NT2/D1 (cell line): ENCODE data around the gene GSG1L.

Source experiments
- DNase-seq: peaks from one replicate; pipeline ENCODE4 v3.0.0-alpha.2; 2011; ENCODE audit warnings: low read depth, low spot score
- H3K27me3 ChIP-seq: 2 replicates; pipeline ENCODE4 v1.6.0; 2011; ENCODE audit warnings: mild to moderate bottlenecking; ENCODE audit not compliant: insufficient read length, insufficient read depth
- H3K36me3 ChIP-seq: 2 replicates; pipeline ENCODE4 v1.6.1; 2011; ENCODE audit warnings: mild to moderate bottlenecking, low read length, mixed read lengths; ENCODE audit not compliant: insufficient read depth, insufficient read length
- H3K4me1 ChIP-seq: 2 replicates; pipeline ENCODE4 v1.5.1; 2011; ENCODE audit not compliant: insufficient read depth, insufficient read length
- H3K4me3 ChIP-seq: 2 replicates; pipeline ENCODE4 v1.5.1; 2011; ENCODE audit warnings: low read depth; ENCODE audit not compliant: insufficient read length
- H3K9ac ChIP-seq: 2 replicates; pipeline ENCODE4 v1.6.0; 2011; ENCODE audit warnings: low read depth; ENCODE audit not compliant: insufficient read length
- H3K9me3 ChIP-seq: 2 replicates; pipeline ENCODE4 v1.5.1; 2011; ENCODE audit warnings: mild to moderate bottlenecking, low read length; ENCODE audit not compliant: insufficient read depth
- SUZ12 ChIP-seq: IDR thresholded peaks from 2 replicates; pipeline ENCODE4 v1.6.1; 2011; ENCODE audit not compliant: insufficient read length, insufficient read depth; ENCODE audit errors: extremely low read depth
- YY1 ChIP-seq: IDR thresholded peaks from 2 replicates; pipeline ENCODE4 v1.6.1; 2011; ENCODE audit not compliant: insufficient read length, insufficient read depth
- ZNF274 ChIP-seq: IDR thresholded peaks from 2 replicates; pipeline ENCODE4 v1.6.1; 2011; ENCODE audit warnings: mild to moderate bottlenecking, low read depth, low read length

GSG1L gene

GRCh38 chr16:27853651-27854050, 209.9 kb downstream of the GSG1L start:
- no peak overlapping the region for H3K4me3 ChIP-seq
- H3K27me3 ChIP-seq = no peaks in the 10 kb centered on the region
- H3K9ac ChIP-seq = no peak overlapping the region

GRCh38 chr16:27853101-27853500, 210.4 kb downstream of the GSG1L start:
- no peak for DNase-seq
- TF ChIP-seq ZNF274 (no peak), YY1 (no peak)
- Histone ChIP-seq H3K9me3 (no peaks in the 10 kb centered on the region), H3K36me3 (no peaks in the 10 kb centered on the region), H3K4me3 (no peak overlapping the region), H3K4me1 (peaks cover 17% of the 10 kb centered on the region), H3K27me3 (no peaks in the 10 kb centered on the region), H3K9ac (no peak overlapping the region)

More at GRCh38 chr16:27853651-27854050, 209.9 kb downstream of the GSG1L start:
- no peaks in the 10 kb centered on the region for H3K36me3 ChIP-seq
- no peak for DNase-seq
- no peaks in the 10 kb centered on the region for H3K9me3 ChIP-seq
- TF ChIP-seq ZNF274 (no peak), YY1 (no peak), SUZ12 (no peak)
- peaks cover 17% of the 10 kb centered on the region for H3K4me1 ChIP-seq

- Histone ChIP-seq H3K27me3 (no peaks in the 10 kb centered on the region), H3K4me1 (peaks cover 15% of the 10 kb centered on the region), H3K9ac (no peak overlapping the region), H3K9me3 (no peaks in the 10 kb centered on the region), H3K4me3 (no peak overlapping the region), H3K36me3 (no peaks in the 10 kb centered on the region)
- no peak for DNase-seq
- no peak for TF ChIP-seq YY1
- TF ChIP-seq SUZ12 = no peak
- TF ChIP-seq ZNF274 = no peak
These were observed 210.8 kb downstream of the GSG1L start for GRCh38 chr16:27852681-27853080.

- Histone ChIP-seq H3K36me3 (no peaks in the 10 kb centered on the region), H3K27me3 (no peaks in the 10 kb centered on the region), H3K4me1 (peaks cover 15% of the 10 kb centered on the region), H3K9me3 (no peaks in the 10 kb centered on the region), H3K4me3 (no peak overlapping the region), H3K9ac (no peak overlapping the region)
- DNase-seq = no peak
- TF ChIP-seq YY1 (no peak), SUZ12 (no peak), ZNF274 (no peak)
These were observed 211.4 kb downstream of the GSG1L start for GRCh38 chr16:27852116-27852515.

GRCh38 chr16:27851586-27851985, 211.9 kb downstream of the GSG1L start:
- no peaks in the 10 kb centered on the region for H3K36me3 ChIP-seq
- H3K27me3 ChIP-seq = no peaks in the 10 kb centered on the region
- DNase-seq = no peak
- TF ChIP-seq SUZ12 (no peak), ZNF274 (no peak), YY1 (no peak)
- H3K4me1 ChIP-seq = peaks cover 15% of the 10 kb centered on the region
- no peak overlapping the region for H3K4me3 ChIP-seq
- H3K9ac ChIP-seq = no peak overlapping the region
- no peaks in the 10 kb centered on the region for H3K9me3 ChIP-seq

GRCh38 chr16:27849621-27850020, 213.9 kb downstream of the GSG1L start:
- no peak for DNase-seq
- Histone ChIP-seq H3K27me3 (no peaks in the 10 kb centered on the region), H3K9ac (no peak overlapping the region), H3K4me1 (peaks cover 13% of the 10 kb centered on the region), H3K36me3 (no peaks in the 10 kb centered on the region), H3K9me3 (no peaks in the 10 kb centered on the region), H3K4me3 (no peak overlapping the region)
- TF ChIP-seq SUZ12 (no peak), ZNF274 (no peak), YY1 (no peak)

- H3K4me1 ChIP-seq = peaks cover 13% of the 10 kb centered on the region
- H3K9me3 ChIP-seq = no peaks in the 10 kb centered on the region
- H3K36me3 ChIP-seq = no peaks in the 10 kb centered on the region
- H3K9ac ChIP-seq = no peak overlapping the region
- no peaks in the 10 kb centered on the region for H3K27me3 ChIP-seq
- TF ChIP-seq YY1 (no peak), ZNF274 (no peak), SUZ12 (no peak)
- DNase-seq = no peak
- H3K4me3 ChIP-seq = no peak overlapping the region
These were observed 216.4 kb downstream of the GSG1L start for GRCh38 chr16:27847030-27847550.
